WTC11 (cell line): Measurements from ENCODE around the gene ADAMTS12. TPM values are rescaled to one million over a fixed set of nuclear protein-coding genes. Genes with fewer than 3 reads are reported as not detected.

Source experiments
- ATAC-seq: fragments of 200-7000 bp; cut with Tn5 transposase; 2 replicates; pipeline ENCODE4 v1.10.0; 2021; ENCODE audit warnings: mild to moderate bottlenecking, moderate library complexity
- CTCF ChIA-PET: fragments of 300-600 bp; sonication (Branson Sonifier 250); formaldehyde crosslinking; loops from one replicate; lab custom pipeline; 2021; ENCODE audit warnings: antibody characterized with exemption; lab: Charles Lee
- POLR2A ChIA-PET: fragments of 350-600 bp; sonication (Branson Sonifier 250); formaldehyde crosslinking; loops from one replicate; lab custom pipeline; 2021; ENCODE audit warnings: antibody characterized with exemption; lab: Charles Lee
- DNase-seq: peaks from one replicate; pipeline ENCODE4 v3.0.0; 2021; ENCODE audit warnings: low spot score
- H3K27ac Mint-ChIP-seq: 2 replicates; pipeline ENCODE4 v1.8.0; 2021; ENCODE audit warnings: mixed read lengths
- H3K27me3 Mint-ChIP-seq: 2 replicates; pipeline ENCODE4 v1.8.0; 2021; ENCODE audit warnings: low read depth, mild to moderate bottlenecking, moderate library complexity, mixed read lengths
- H3K36me3 Mint-ChIP-seq: 2 replicates; pipeline ENCODE4 v1.8.0; 2021; ENCODE audit warnings: mixed read lengths
- H3K4me1 Mint-ChIP-seq: 2 replicates; pipeline ENCODE4 v1.8.0; 2022; ENCODE audit warnings: mixed read lengths
- H3K4me3 Mint-ChIP-seq: 2 replicates; pipeline ENCODE4 v1.8.0; 2021; ENCODE audit warnings: mild to moderate bottlenecking, moderate library complexity, mixed read lengths
- H3K9me3 Mint-ChIP-seq: 2 replicates; pipeline ENCODE4 v1.8.0; 2021; ENCODE audit warnings: mixed read lengths
- AFF4 ChIP-seq: sonication (generic); formaldehyde crosslinking; IDR thresholded peaks from 2 replicates; pipeline ENCODE4 v1.8.1; 2023; ENCODE audit warnings: mild to moderate bottlenecking, missing genetic modification reagents, borderline replicate concordance
- ATF6 ChIP-seq: sonication (generic); formaldehyde crosslinking; IDR thresholded peaks from 2 replicates; pipeline ENCODE4 v1.8.1; 2023; ENCODE audit warnings: mild to moderate bottlenecking, missing genetic modification reagents
- CBFB ChIP-seq: sonication (generic); formaldehyde crosslinking; IDR thresholded peaks from 2 replicates; pipeline ENCODE4 v1.8.1; 2022; ENCODE audit warnings: mild to moderate bottlenecking, low read depth, missing genetic modification reagents
- CDX4 ChIP-seq: fragments of 250-450 bp; sonication (Bioruptor Pico); IDR thresholded peaks from 2 replicates; pipeline ENCODE4 v1.9.0; 2021; ENCODE audit warnings: moderate library complexity, mild to moderate bottlenecking, inconsistent platforms, borderline replicate concordance
- E2F1 ChIP-seq: sonication (generic); formaldehyde crosslinking; IDR thresholded peaks from 2 replicates; pipeline ENCODE4 v1.8.0; 2022; ENCODE audit warnings: mild to moderate bottlenecking, missing genetic modification reagents
- EMX1 ChIP-seq: fragments of 250-450 bp; sonication (Bioruptor Pico); IDR thresholded peaks from 2 replicates; pipeline ENCODE4 v1.8.0; 2021; ENCODE audit warnings: mild to moderate bottlenecking
- ESRRA ChIP-seq: sonication (generic); formaldehyde crosslinking; IDR thresholded peaks from 2 replicates; pipeline ENCODE4 v1.8.1; 2022; ENCODE audit warnings: mild to moderate bottlenecking, missing genetic modification reagents, borderline replicate concordance
- FOXP4 ChIP-seq: sonication (generic); formaldehyde crosslinking; IDR thresholded peaks from 2 replicates; pipeline ENCODE4 v1.8.0; 2022; ENCODE audit warnings: mild to moderate bottlenecking, missing genetic modification reagents
- GRHL2 ChIP-seq: fragments of 250-450 bp; sonication (Bioruptor Pico); IDR thresholded peaks from 2 replicates; pipeline ENCODE4 v1.8.0; 2022; ENCODE audit warnings: mild to moderate bottlenecking, moderate library complexity; ENCODE audit not compliant: insufficient replicate concordance, severe bottlenecking
- IRF2 ChIP-seq: sonication (generic); formaldehyde crosslinking; IDR thresholded peaks from 2 replicates; pipeline ENCODE4 v1.8.0; 2022; ENCODE audit warnings: low read depth, missing genetic modification reagents, borderline replicate concordance
- JAZF1 ChIP-seq: fragments of 250-450 bp; sonication (Bioruptor Pico); IDR thresholded peaks from 2 replicates; pipeline ENCODE4 v1.9.0; 2021; ENCODE audit warnings: moderate library complexity, mild to moderate bottlenecking, inconsistent platforms
- KAT7 ChIP-seq: sonication (generic); formaldehyde crosslinking; IDR thresholded peaks from 2 replicates; pipeline ENCODE4 v1.8.1; 2023; ENCODE audit warnings: missing genetic modification reagents, mild to moderate bottlenecking, borderline replicate concordance
- MXD4 ChIP-seq: fragments of 250-450 bp; sonication (Bioruptor Pico); IDR thresholded peaks from 2 replicates; pipeline ENCODE4 v1.8.0; 2021; ENCODE audit warnings: mild to moderate bottlenecking, moderate library complexity, borderline replicate concordance
- NFYB ChIP-seq: sonication (generic); formaldehyde crosslinking; conservative IDR thresholded peaks from 2 replicates; pipeline ENCODE4 v1.8.0; 2022; ENCODE audit warnings: low read depth, missing genetic modification reagents
- RORB ChIP-seq: fragments of 250-450 bp; sonication (Bioruptor Pico); IDR thresholded peaks from 2 replicates; pipeline ENCODE4 v1.9.0; 2021; ENCODE audit warnings: mild to moderate bottlenecking
- TEAD1 ChIP-seq: sonication (generic); formaldehyde crosslinking; IDR thresholded peaks from 2 replicates; pipeline ENCODE4 v1.8.0; 2022; ENCODE audit warnings: mild to moderate bottlenecking, missing genetic modification reagents
- USF1 ChIP-seq: sonication (generic); formaldehyde crosslinking; IDR thresholded peaks from 2 replicates; pipeline ENCODE4 v1.8.0; 2022; ENCODE audit warnings: mild to moderate bottlenecking, missing genetic modification reagents
- ZNF138 ChIP-seq: sonication (generic); formaldehyde crosslinking; conservative IDR thresholded peaks from 2 replicates; pipeline ENCODE4 v1.8.1; 2022; ENCODE audit warnings: mild to moderate bottlenecking, moderate library complexity, missing genetic modification reagents
- ZNF396 ChIP-seq: fragments of 250-450 bp; sonication (Bioruptor Pico); IDR thresholded peaks from 2 replicates; pipeline ENCODE4 v1.8.0; 2021; ENCODE audit warnings: mild to moderate bottlenecking, moderate library complexity, borderline replicate concordance
- ZNF423 ChIP-seq: fragments of 250-450 bp; sonication (Bioruptor Pico); IDR thresholded peaks from 2 replicates; pipeline ENCODE4 v2.1.2; 2022; ENCODE audit warnings: mild to moderate bottlenecking, moderate library complexity
- ZNF532 ChIP-seq: fragments of 250-450 bp; sonication (Bioruptor Pico); IDR thresholded peaks from 2 replicates; pipeline ENCODE4 v1.9.0; 2021; ENCODE audit warnings: mild to moderate bottlenecking, borderline replicate concordance
- total RNA-seq: library from RNA; stranded (reverse); gene quantifications from 3 replicates; pipeline ENCODE4 v1.2.3, GENCODE V29; 2021

The ADAMTS12 gene
- total RNA-seq, 1 experiment from 2014 or later, result 13.5 TPM

- Mint-ChIP-seq H3K36me3 (no peaks in the 10 kb centered on the region), H3K4me1 (peaks cover 3% of the 10 kb centered on the region; the same call in 1 of the 2 replicates), H3K4me3 (no peak overlapping the region), H3K9me3 (no peaks in the 10 kb centered on the region), H3K27ac (no peak overlapping the region), H3K27me3 (no peaks in the 10 kb centered on the region)
- no peak for TF ChIP-seq ESRRA (CRISPR knock-in tag)
- TF ChIP-seq ATF6 (CRISPR knock-in tag), result no peak
- TF ChIP-seq CBFB (CRISPR knock-in tag), result no peak
- TF ChIP-seq TEAD1 (CRISPR knock-in tag), result no peak
- TF ChIP-seq GRHL2, result no peak
- no peak for TF ChIP-seq IRF2
- TF ChIP-seq E2F1 (CRISPR knock-in tag), result no peak
- no peak for TF ChIP-seq ZNF138
- TF ChIP-seq USF1 (CRISPR knock-in tag), result no peak
- TF ChIP-seq KAT7 (CRISPR knock-in tag), result no peak
- TF ChIP-seq ZNF423 (CRISPR knock-in tag), result no peak
- no peak for TF ChIP-seq NFYB (CRISPR knock-in tag)
- ChIA-PET CTCF (interaction anchor here (1.0 kb wide), 1 partner anchor 215 kb away, joined by 3 read pairs; no protein-coding TSS in a partner anchor), POLR2A (no interaction called here)
- ATAC-seq (no peak), DNase-seq (no peak)
These were observed 136.6 kb downstream of the ADAMTS12 start for GRCh38 chr5:33755231-33755630.

- Mint-ChIP-seq H3K27me3 (no peaks in the 10 kb centered on the region), H3K4me3 (no peak overlapping the region), H3K27ac (no peak overlapping the region), H3K4me1 (no peaks in the 10 kb centered on the region; the same call in 1 of the 2 replicates), H3K9me3 (no peaks in the 10 kb centered on the region), H3K36me3 (no peaks in the 10 kb centered on the region)
- DNase-seq, result no peak
- ChIA-PET CTCF (no interaction called here), POLR2A (no interaction called here)
- ATAC-seq, result no peak; the same call in 1 of the 2 replicates
- TF ChIP-seq IRF2 (no peak), MXD4 (CRISPR knock-in tag) (no peak), ZNF396 (CRISPR knock-in tag) (no peak), ZNF138 (no peak), RORB (CRISPR knock-in tag) (no peak), FOXP4 (CRISPR knock-in tag) (no peak), EMX1 (no peak), CDX4 (no peak), JAZF1 (CRISPR knock-in tag) (no peak), AFF4 (CRISPR knock-in tag) (no peak), TEAD1 (CRISPR knock-in tag) (no peak), ZNF532 (CRISPR knock-in tag) (no peak)
These were observed 138.1 kb downstream of the ADAMTS12 start for GRCh38 chr5:33753704-33754103.
